HCT116 (cell line): ENCODE measurements around the gene OSBPL1A. TPM values are rescaled to one million over a fixed set of nuclear protein-coding genes. Genes with fewer than 3 reads are reported as not detected.

Experiments
- ATAC-seq: fragments of 200-7000 bp; cut with Tn5 transposase; 2 replicates; pipeline ENCODE4 v1.9.1; 2020; ENCODE audit warnings: mild to moderate bottlenecking, moderate library complexity
- BruUV-seq: library from RNA; stranded (reverse); fragments of 400-500 nt; replicated peaks from 2 replicates; lab custom pipeline; 2021; lab: Mats Ljungman, UMichigan
- CTCF ChIA-PET: fragments of 300-600 bp; sonication (Branson Sonifier 250); formaldehyde crosslinking; loops from one replicate; lab custom pipeline; 2021; ENCODE audit warnings: antibody characterized with exemption; lab: Charles Lee
- POLR2A ChIA-PET: fragments of 300-600, 350-600 bp; sonication (Branson Sonifier 250); formaldehyde crosslinking; loops from one replicate; lab custom pipeline; 2021; ENCODE audit warnings: antibody characterized with exemption; lab: Charles Lee
- RAD21 ChIA-PET, 2 experiments: fragments of 300-600 bp; sonication (Branson Sonifier 250); formaldehyde crosslinking; loops; one replicate each; lab custom pipeline; 2023; ENCODE audit warnings: low total read pairs in 2 of 2; ENCODE audit not compliant: uncharacterized antibody in 2 of 2, unreplicated experiment in 2 of 2, low non-redundant PET in 1 of 2; lab: Charles Lee
- DNase-seq: peaks from one replicate; pipeline ENCODE4 v3.0.0-alpha.2; 2010; ENCODE audit warnings: low read depth, low spot score
- H2AFZ ChIP-seq: fragments of 200-600 bp; shearing (Covaris generic), sonication (generic); 2 replicates; pipeline ENCODE4 v1.6.1; 2017; ENCODE audit warnings: low read depth, mixed run types, mixed read lengths, antibody characterized with exemption, low read length; ENCODE audit not compliant: poor library complexity, severe bottlenecking
- H3K27ac ChIP-seq: 2 replicates; pipeline ENCODE4 v1.5.1; 2012; ENCODE audit warnings: low read depth, low read length
- H3K27me3 ChIP-seq: fragments of 200-600 bp; sonication (generic); 2 replicates; pipeline ENCODE4 v1.6.1; 2016; ENCODE audit warnings: mixed run types, low read length, mixed read lengths; ENCODE audit not compliant: insufficient read depth
- H3K36me3 ChIP-seq, 2 experiments: fragments of 200-500 bp in 1 of 2; fragments of 200-600 bp in 1 of 2; sonication (Bioruptor generic) in 1 of 2; sonication (generic) in 1 of 2; 2 replicates each; pipeline versions ENCODE4 v1.5.1 to v1.6.1; 2014 to 2016; ENCODE audit warnings: low read length in 2 of 2, inconsistent platforms in 1 of 2, mixed read lengths in 1 of 2, mixed run types in 1 of 2; ENCODE audit not compliant: insufficient read depth in 2 of 2, control insufficient read depth in 1 of 2
- H3K4me1 ChIP-seq, 2 experiments: fragments of 200-600 bp in 1 of 2; sonication (generic) in 1 of 2; 2 replicates each; pipeline versions ENCODE4 v1.5.1 to v1.6.1; 2012 to 2017; ENCODE audit warnings: low read length in 2 of 2, inconsistent platforms in 1 of 2, mild to moderate bottlenecking in 1 of 2, mixed read lengths in 1 of 2, mixed run types in 1 of 2, moderate library complexity in 1 of 2; ENCODE audit not compliant: insufficient read depth in 2 of 2, control insufficient read depth in 1 of 2
- H3K4me2 ChIP-seq: fragments of 200-600 bp; sonication (generic); 2 replicates; pipeline ENCODE4 v1.6.1; 2017; ENCODE audit warnings: mixed run types, low read length, mixed read lengths
- H3K4me3 ChIP-seq, 2 experiments: fragments of 200-600 bp in 1 of 2; sonication (generic) in 1 of 2; replicated peaks in 1 of 2; 2 replicates each; pipeline ENCODE4 v1.5.1; 2011 to 2016; ENCODE audit warnings: low read length in 2 of 2, control low read depth in 1 of 2, low read depth in 1 of 2, mild to moderate bottlenecking in 1 of 2, mixed read lengths in 1 of 2, mixed run types in 1 of 2
- H3K79me2 ChIP-seq: fragments of 200-600 bp; sonication (generic); 2 replicates; pipeline ENCODE4 v1.6.1; 2017; ENCODE audit warnings: mild to moderate bottlenecking, mixed run types, low read length, moderate library complexity, mixed read lengths; ENCODE audit not compliant: insufficient read depth
- H3K9ac ChIP-seq: fragments of 200-600 bp; sonication (generic); 2 replicates; pipeline ENCODE4 v1.6.1; 2016; ENCODE audit warnings: low read length, mixed read lengths
- H3K9me2 ChIP-seq: fragments of 200-600 bp; sonication (generic), shearing (Covaris generic); 2 replicates; pipeline ENCODE4 v1.6.1; 2017; ENCODE audit warnings: mixed run types, mild to moderate bottlenecking, moderate library complexity; ENCODE audit not compliant: insufficient read depth
- H3K9me3 ChIP-seq, 2 experiments: fragments of 200-500 bp in 1 of 2; fragments of 200-600 bp in 1 of 2; sonication (Bioruptor generic) in 1 of 2; sonication (generic) in 1 of 2; 2 replicates each; pipeline ENCODE4 v1.6.1; 2014 to 2017; ENCODE audit warnings: low read length in 2 of 2, mixed read lengths in 2 of 2, inconsistent platforms in 1 of 2, low read depth in 1 of 2, mild to moderate bottlenecking in 1 of 2, mixed run types in 1 of 2, moderate library complexity in 1 of 2; ENCODE audit not compliant: control insufficient read depth in 1 of 2, insufficient read depth in 1 of 2
- H4K20me1 ChIP-seq: fragments of 200-600 bp; sonication (generic), shearing (Covaris generic); 2 replicates; pipeline ENCODE4 v1.6.1; 2017; ENCODE audit warnings: mixed run types, mild to moderate bottlenecking, moderate library complexity; ENCODE audit not compliant: insufficient read depth
- EZH2 ChIP-seq: fragments of 200-600 bp; sonication (generic); IDR thresholded peaks from 2 replicates; pipeline ENCODE4 v1.6.1; 2017; ENCODE audit warnings: antibody characterized with exemption, mixed run types
- EZH2phosphoT487 ChIP-seq: fragments of 200-600 bp; IDR thresholded peaks from 2 replicates; pipeline ENCODE4 v1.6.1; 2018; ENCODE audit warnings: antibody characterized with exemption, borderline replicate concordance
- POLR2A ChIP-seq: IDR thresholded peaks from 2 replicates; pipeline ENCODE4 v1.7.0; 2011; ENCODE audit warnings: borderline replicate concordance; ENCODE audit not compliant: insufficient read depth, insufficient read length; ENCODE audit errors: extremely low read depth
- SIN3A ChIP-seq: IDR thresholded peaks from 2 replicates; pipeline ENCODE4 v1.6.1; 2012; ENCODE audit warnings: low read depth
- SP1 ChIP-seq: IDR thresholded peaks from 2 replicates; pipeline ENCODE4 v1.6.1; 2012; ENCODE audit warnings: low read depth
- SRF ChIP-seq: IDR thresholded peaks from 2 replicates; pipeline ENCODE4 v1.6.1; 2012; ENCODE audit warnings: low read depth
- TCF7L2 ChIP-seq: IDR thresholded peaks from 2 replicates; pipeline ENCODE4 v1.7.0; 2011; ENCODE audit warnings: borderline replicate concordance, inconsistent platforms; ENCODE audit not compliant: insufficient read depth, insufficient read length; ENCODE audit errors: extremely low read depth
- ZFX ChIP-seq: fragments of 450-650 bp; IDR thresholded peaks from 2 replicates; pipeline ENCODE4 v1.6.1; 2017
- intact Hi-C: fragments of 100-400 bp; cut with micrococcal nuclease; formaldehyde crosslinking; loops from 2 replicates; pipeline ENCODE4 v1.10.0; 2022
- total RNA-seq: library from RNA; stranded (reverse); gene quantifications from one replicate; pipeline ENCODE4 v1.2.1, GENCODE V29; 2021; ENCODE audit not compliant: unreplicated experiment
- TF ChIP-seq, protein P1 (sequence below): IDR thresholded peaks from 2 replicates; pipeline ENCODE4 v1.6.1; 2012
- TF ChIP-seq, protein P2 (sequence below): IDR thresholded peaks from 2 replicates; pipeline ENCODE4 v1.6.1; 2011; ENCODE audit warnings: mild to moderate bottlenecking, low read length, moderate library complexity; ENCODE audit not compliant: insufficient replicate concordance; ENCODE audit errors: extremely low read depth

OSBPL1A gene
- total RNA-seq, 1 experiment from 2014 or later, result 18.9 TPM

DNA sequence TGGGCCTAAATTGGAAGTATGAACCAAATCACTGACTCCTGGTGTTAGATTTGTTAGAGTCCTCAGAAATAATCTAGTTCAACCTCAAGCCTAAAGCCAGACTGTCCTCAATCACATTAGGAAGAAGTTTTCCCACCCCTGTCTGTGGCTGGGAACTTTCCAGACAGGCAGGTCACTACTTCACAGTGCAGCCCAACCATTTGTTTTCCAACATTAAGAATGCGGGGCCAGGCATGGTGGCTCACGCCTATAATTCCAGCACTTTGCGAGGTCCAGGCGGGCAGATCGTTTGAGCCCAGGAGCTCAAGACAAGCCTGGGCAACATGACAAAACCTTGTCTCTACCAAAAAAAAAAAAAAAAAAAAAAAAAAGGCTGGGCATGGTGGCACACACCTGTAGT lies 5.5 kb upstream of the OSBPL1A start:
- Histone ChIP-seq H3K79me2 (no peaks in the 10 kb centered on the region), H3K9me3 (no peaks in the 10 kb centered on the region), H3K4me1 (peaks cover 27 to 36% of the 10 kb centered on the region in 2 experiments), H3K9me2 (no peaks in the 10 kb centered on the region), H3K4me2 (no peak overlapping the region), H3K4me3 (no peak overlapping the region), H2AFZ (no peak overlapping the region), H3K36me3 (no peaks in the 10 kb centered on the region), H3K27ac (no peak overlapping the region), H3K9ac (no peak overlapping the region)
- CTCF ChIA-PET, result interaction anchor here (0.7 kb wide), 1 partner anchor 43 kb away, joined by 3 read pairs; no protein-coding TSS in a partner anchor
- RAD21 ChIA-PET, result no interaction called here
- DNase-seq (no peak), ATAC-seq (no peak)
- no TSS peak for BruUV-seq
- intact Hi-C loops, result no loop called here
- POLR2A ChIA-PET, result no interaction called here
- no peak for TF ChIP-seq SRF
- no peak for TF ChIP-seq ZFX
- TF ChIP-seq POLR2A, result no peak
- TF ChIP-seq SIN3A, result no peak
- no peak for TF ChIP-seq TCF7L2
- no peak for TF ChIP-seq EZH2phosphoT487
- no peak for TF ChIP-seq EZH2
- no peak for TF ChIP-seq SP1
- TF ChIP-seq, protein P1, sequence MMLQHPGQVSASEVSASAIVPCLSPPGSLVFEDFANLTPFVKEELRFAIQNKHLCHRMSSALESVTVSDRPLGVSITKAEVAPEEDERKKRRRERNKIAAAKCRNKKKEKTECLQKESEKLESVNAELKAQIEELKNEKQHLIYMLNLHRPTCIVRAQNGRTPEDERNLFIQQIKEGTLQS, result no peak
- TF ChIP-seq, protein P2, sequence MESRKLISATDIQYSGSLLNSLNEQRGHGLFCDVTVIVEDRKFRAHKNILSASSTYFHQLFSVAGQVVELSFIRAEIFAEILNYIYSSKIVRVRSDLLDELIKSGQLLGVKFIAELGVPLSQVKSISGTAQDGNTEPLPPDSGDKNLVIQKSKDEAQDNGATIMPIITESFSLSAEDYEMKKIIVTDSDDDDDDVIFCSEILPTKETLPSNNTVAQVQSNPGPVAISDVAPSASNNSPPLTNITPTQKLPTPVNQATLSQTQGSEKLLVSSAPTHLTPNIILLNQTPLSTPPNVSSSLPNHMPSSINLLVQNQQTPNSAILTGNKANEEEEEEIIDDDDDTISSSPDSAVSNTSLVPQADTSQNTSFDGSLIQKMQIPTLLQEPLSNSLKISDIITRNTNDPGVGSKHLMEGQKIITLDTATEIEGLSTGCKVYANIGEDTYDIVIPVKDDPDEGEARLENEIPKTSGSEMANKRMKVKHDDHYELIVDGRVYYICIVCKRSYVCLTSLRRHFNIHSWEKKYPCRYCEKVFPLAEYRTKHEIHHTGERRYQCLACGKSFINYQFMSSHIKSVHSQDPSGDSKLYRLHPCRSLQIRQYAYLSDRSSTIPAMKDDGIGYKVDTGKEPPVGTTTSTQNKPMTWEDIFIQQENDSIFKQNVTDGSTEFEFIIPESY, result no peak
- TF ChIP-seq, all 23 proteins: peak for 0
- Histone ChIP-seq H4K20me1 (no peaks in the 10 kb centered on the region), H3K27me3 (no peaks in the 10 kb centered on the region)
